Sigmoid colon (tissue), 7 donors: ENCODE measurements around the gene DUSP14. TPM values are rescaled to one million over a fixed set of nuclear protein-coding genes. Genes with fewer than 3 reads are reported as not detected.

Source experiments
- DNase-seq: peaks from one replicate; pipeline ENCODE4 v3.0.0-alpha.2; 2019
- H3K27ac ChIP-seq, 4 donors: fragments of 200-600 bp; sonication (generic); one replicate each; pipeline ENCODE4 v1.5.1; 2016 to 2019; ENCODE audit warnings: mild to moderate bottlenecking in 1 of 4
- H3K27me3 ChIP-seq, 3 donors: fragments of 200-600 bp; sonication (generic); one replicate each; pipeline ENCODE4 v1.5.1; 2019; ENCODE audit warnings: mild to moderate bottlenecking in 1 of 3
- H3K36me3 ChIP-seq, 4 donors: fragments of 200-600 bp; sonication (generic); one replicate each; pipeline ENCODE4 v1.5.1; 2016 to 2019
- H3K4me1 ChIP-seq, 4 donors: fragments of 200-600 bp; sonication (generic); one replicate each; pipeline ENCODE4 v1.5.1; 2017 to 2019
- H3K4me3 ChIP-seq, 4 donors: fragments of 200-600 bp; sonication (generic); one replicate each; pipeline ENCODE4 v1.5.1; 2017 to 2019; ENCODE audit warnings: mild to moderate bottlenecking in 2 of 4, moderate library complexity in 1 of 4
- H3K9me3 ChIP-seq, 4 donors: fragments of 200-600 bp in 3 of 4; sonication (generic) in 3 of 4; one replicate each; pipeline versions ENCODE4 v1.5.1 to v1.6.1; 2013 to 2019
- EP300 ChIP-seq, 4 donors: sonication (generic); formaldehyde crosslinking; IDR thresholded peaks; one replicate each; pipeline ENCODE4 v1.6.1; 2017; ENCODE audit warnings: antibody characterized with exemption in 4 of 4
- POLR2A ChIP-seq, 2 donors: fragments of 450-650 bp; IDR thresholded peaks; one replicate each; pipeline ENCODE4 v1.6.1; 2016; ENCODE audit warnings: antibody characterized with exemption in 2 of 2, mild to moderate bottlenecking in 2 of 2, moderate library complexity in 2 of 2
- POLR2AphosphoS5 ChIP-seq, 4 donors: sonication (generic); formaldehyde crosslinking; IDR thresholded peaks; one replicate each; pipeline ENCODE4 v1.6.1; 2017; ENCODE audit warnings: antibody characterized with exemption in 4 of 4
- WGBS, 2 donors: extraction: QIAGEN DNeasy Blood & Tissue Kit; methylation state at CpG; one replicate each; pipeline ENCODE4 v1.1.7; 2013; 5-methylcytosine and 5-hydroxymethylcytosine counted together
- intact Hi-C: fragments of 100-400 bp; cut with DNase I; formaldehyde crosslinking; loops from one replicate; pipeline ENCODE4 v1.15.1; 2023
- polyA plus RNA-seq, 3 donors: library from polyadenylated mRNA; stranded (reverse); fragments of 200-250 nt; gene quantifications; one replicate each; pipeline ENCODE4 v1.2.3, GENCODE V29; 2013
- total RNA-seq, 4 donors: library from RNA; depleted of rRNA; stranded (reverse); fragments of >200 nt; gene quantifications; one replicate each; pipeline ENCODE4 v1.1.0, GENCODE V29; 2016
- TF ChIP-seq, protein P1 (sequence below), 4 experiments: fragments of 450-650 bp in 3 of 4; fragments of 200-600 bp in 1 of 4; IDR thresholded peaks; one replicate each; pipeline ENCODE4 v1.5.1; 2016 to 2019; ENCODE audit warnings: antibody characterized with exemption in 4 of 4, mild to moderate bottlenecking in 3 of 4, moderate library complexity in 2 of 4
- donor health status: healthy with polysubstance abuse.
- donor health status: Bipolar disorder and iron deficiency.
- donor health status: healthy.

Gene DUSP14
- total and polyA plus RNA-seq, 7 donors, result 1.2 to 25.2 (median 18.5) TPM

DNA sequence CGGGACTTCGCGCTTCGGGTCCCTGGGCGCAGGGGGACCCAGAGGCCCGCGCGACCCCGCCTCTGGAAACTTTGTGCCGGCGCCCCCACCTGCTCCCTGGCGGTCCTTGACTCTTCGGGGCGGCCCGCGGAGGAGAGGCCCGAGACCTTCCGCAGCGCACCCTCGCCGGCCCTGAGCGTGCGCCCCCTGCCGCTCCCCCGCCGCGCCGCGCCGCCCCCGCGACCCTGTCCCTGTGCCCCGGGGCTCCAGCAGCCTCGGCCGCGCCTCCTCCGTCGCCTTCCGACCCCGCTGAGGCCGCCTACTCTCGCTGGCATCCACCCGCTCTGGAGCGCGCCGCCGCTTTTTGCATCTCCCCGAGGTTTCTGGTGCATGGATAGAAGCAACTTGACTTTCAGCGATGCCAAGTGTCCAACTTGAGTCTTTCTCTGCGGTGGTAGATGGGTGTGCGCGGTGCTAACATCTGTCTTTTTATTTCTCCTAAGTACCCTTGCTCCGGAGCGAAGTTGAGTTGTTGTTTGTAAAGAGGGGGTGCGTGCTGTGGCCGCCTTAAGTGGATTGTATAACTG is 414 bp downstream of the DUSP14 start:
- Histone ChIP-seq H3K27ac (peak overlapping the region; percentile 90 to 97 (median 93)), H3K27me3 (no peaks in the 10 kb centered on the region), H3K4me1 (peaks cover 0 to 67% (median 50%) of the 10 kb centered on the region in 4 donors), H3K4me3 (peak overlapping the region; percentile 69 to 92 (median 84)), H3K36me3 (no peaks in the 10 kb centered on the region), H3K9me3 (no peaks in the 10 kb centered on the region)
- WGBS, 2 donors, result 1% methylated on average over 56 of the region's 56 CpGs
- peak; percentile 81 for DNase-seq
- TF ChIP-seq POLR2A (IDR thresholded peaks at IDR 0.05) (no peak), POLR2AphosphoS5 (IDR thresholded peaks at IDR 0.05) (no peak), EP300 (IDR thresholded peaks at IDR 0.05) (no peak)
- TF ChIP-seq, protein P1, sequence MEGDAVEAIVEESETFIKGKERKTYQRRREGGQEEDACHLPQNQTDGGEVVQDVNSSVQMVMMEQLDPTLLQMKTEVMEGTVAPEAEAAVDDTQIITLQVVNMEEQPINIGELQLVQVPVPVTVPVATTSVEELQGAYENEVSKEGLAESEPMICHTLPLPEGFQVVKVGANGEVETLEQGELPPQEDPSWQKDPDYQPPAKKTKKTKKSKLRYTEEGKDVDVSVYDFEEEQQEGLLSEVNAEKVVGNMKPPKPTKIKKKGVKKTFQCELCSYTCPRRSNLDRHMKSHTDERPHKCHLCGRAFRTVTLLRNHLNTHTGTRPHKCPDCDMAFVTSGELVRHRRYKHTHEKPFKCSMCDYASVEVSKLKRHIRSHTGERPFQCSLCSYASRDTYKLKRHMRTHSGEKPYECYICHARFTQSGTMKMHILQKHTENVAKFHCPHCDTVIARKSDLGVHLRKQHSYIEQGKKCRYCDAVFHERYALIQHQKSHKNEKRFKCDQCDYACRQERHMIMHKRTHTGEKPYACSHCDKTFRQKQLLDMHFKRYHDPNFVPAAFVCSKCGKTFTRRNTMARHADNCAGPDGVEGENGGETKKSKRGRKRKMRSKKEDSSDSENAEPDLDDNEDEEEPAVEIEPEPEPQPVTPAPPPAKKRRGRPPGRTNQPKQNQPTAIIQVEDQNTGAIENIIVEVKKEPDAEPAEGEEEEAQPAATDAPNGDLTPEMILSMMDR (IDR thresholded peaks at IDR 0.05), result no peak
- intact Hi-C loops, result loop anchor here (2.0 kb wide), 1 partner anchor 119 kb away; the partner anchor contains the start of gene SYNRG

DNA sequence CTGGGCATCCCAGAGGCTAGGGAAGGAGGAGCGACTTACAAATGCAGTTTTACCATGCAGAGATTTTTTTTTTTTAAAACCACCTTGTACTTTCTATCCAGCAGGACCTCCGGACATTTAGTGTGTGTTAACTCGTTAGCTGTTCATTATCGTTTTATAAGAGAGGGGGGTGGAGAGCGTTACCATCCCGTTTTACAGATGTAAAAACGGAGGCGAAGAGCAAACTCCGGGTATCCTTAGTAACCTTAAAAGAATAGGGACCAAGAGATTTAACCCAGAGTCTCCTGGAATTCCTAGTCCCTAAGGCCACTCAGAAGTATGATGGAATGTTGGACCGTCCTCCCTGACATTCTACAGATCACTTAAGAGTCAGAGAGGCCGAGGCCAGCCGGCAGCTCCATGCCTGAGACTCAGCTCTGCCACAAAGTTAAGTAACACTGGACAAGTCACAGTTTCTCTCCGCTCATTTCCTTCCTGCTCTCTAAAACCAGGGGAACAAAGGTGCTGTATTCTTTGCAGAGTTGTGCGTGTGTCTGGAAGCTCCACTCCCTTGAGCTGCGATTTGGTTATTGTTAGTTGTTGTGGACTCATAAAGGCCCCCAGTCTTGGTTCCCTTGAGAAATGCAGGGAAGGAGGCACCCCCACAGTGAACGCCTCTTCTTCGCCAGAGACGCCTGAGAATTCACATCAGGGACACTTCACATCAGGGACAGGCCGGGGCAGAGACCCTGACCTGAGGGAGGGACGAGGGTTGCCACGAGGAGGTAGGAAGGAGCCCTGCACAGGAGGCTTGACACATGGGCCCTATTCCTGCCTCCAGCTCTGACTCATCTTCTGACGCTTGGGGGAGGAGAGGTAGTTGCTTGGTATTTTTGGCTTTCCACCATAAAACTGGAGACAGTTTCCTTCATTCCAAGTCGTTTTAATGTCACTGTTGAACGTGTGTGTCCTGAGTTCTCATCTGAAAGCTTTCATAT is 1.2 kb downstream of the DUSP14 start:
- Histone ChIP-seq H3K4me3 (peak overlapping the region; percentile 69 to 92 (median 84)), H3K4me1 (peaks cover 0 to 68% (median 51%) of the 10 kb centered on the region in 4 donors), H3K36me3 (no peaks in the 10 kb centered on the region), H3K27ac (peak overlapping the region; percentile 90 to 97 (median 93)), H3K27me3 (no peaks in the 10 kb centered on the region), H3K9me3 (no peaks in the 10 kb centered on the region)
- peak; percentile 85 for DNase-seq
- intact Hi-C loops, result loop anchor here (2.0 kb wide), 1 partner anchor 118 kb away; the partner anchor contains the start of gene SYNRG
- TF ChIP-seq, protein P1 (IDR thresholded peaks at IDR 0.05), result no peak
- TF ChIP-seq POLR2AphosphoS5 (IDR thresholded peaks at IDR 0.05) (peak; percentile 12 to 81 (median 22)), EP300 (IDR thresholded peaks at IDR 0.05) (peak in 1 of 4 donors; percentile 2), POLR2A (IDR thresholded peaks at IDR 0.05) (no peak)
- 54 to 62% methylated on average over 24 of the region's 24 CpGs for WGBS, 2 donors

DNA sequence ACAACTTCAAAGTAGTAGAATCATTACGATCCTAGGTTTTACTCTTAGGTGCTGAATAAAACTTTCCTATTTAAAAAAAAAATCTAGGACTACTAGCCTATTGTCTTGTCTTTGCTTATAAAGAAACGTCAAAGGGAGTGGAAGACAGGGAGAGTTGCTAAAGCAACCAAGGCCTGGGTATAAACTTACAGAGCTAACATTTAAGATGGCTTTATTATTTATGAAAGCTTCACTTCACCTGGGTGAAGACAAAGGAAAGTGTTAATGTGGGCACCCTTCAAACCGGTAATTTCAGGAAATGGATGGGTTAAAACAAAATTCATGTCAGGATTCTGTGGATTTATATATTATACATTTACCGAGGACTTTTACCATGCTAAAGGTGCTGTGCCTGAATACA is 2.5 kb downstream of the DUSP14 start:
- Histone ChIP-seq H3K4me1 (peaks cover 0 to 68% (median 51%) of the 10 kb centered on the region in 4 donors), H3K27ac (peak overlapping the region; percentile 90 to 97 (median 93)), H3K27me3 (no peaks in the 10 kb centered on the region), H3K4me3 (peak overlapping the region in 2 of 4 donors; percentile 0 to 92), H3K9me3 (no peaks in the 10 kb centered on the region), H3K36me3 (no peaks in the 10 kb centered on the region)
- intact Hi-C loops, result no loop called here
- DNase-seq, result no peak
- WGBS, 2 donors, result 61 to 70% methylated on average over 4 of the region's 4 CpGs
- TF ChIP-seq POLR2AphosphoS5 (IDR thresholded peaks at IDR 0.05), result no peak

DNA sequence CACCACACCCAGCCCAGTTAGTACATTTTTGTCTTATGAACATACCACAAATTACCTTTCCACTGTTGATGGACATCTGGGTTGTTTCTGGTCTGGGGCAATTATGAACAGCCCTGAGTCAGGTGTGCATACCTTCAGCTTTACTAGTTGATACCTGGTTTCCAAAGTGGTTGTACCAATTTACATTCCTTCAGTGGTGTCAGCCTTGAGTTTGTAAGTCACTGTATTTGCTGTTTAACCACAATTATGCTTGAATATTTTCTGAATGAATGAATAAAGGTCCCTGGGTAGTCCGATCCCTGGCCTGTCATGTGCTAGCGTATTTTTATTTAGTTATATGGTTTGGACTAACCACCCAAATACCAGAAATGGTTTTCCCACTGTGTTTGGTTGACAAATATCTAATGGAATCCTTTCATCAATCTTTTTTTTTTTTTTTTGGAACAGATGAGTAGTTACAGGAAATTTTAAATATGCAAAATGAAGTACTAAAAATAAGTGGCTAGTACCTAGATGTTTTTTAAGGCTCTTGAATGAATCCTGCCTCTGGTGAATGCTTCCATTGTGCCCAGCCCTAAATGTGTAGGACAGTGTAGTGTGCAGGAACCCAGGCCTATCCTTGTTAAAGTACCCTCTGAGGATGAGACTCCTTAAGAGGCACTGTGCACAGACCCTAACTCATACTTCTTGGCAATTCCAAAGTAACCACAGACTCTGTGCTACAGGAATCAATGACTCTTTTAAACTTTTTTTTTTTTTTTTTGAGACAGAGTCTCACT is 3.7 kb downstream of the DUSP14 start:
- no peak overlapping the region for H3K4me3 ChIP-seq
- H3K9me3 ChIP-seq, result no peaks in the 10 kb centered on the region
- intact Hi-C loops, result no loop called here
- WGBS, 2 donors, result 93 to 96% methylated on average over 2 of the region's 2 CpGs
- H3K27ac ChIP-seq, result peak overlapping the region in 3 of 4 donors; percentile 91 to 97 (median 95)
- TF ChIP-seq POLR2AphosphoS5 (IDR thresholded peaks at IDR 0.05) (no peak), EP300 (IDR thresholded peaks at IDR 0.05) (no peak), POLR2A (IDR thresholded peaks at IDR 0.05) (no peak)
- TF ChIP-seq, protein P1 (IDR thresholded peaks at IDR 0.05), result no peak
- no peaks in the 10 kb centered on the region for H3K27me3 ChIP-seq
- peaks cover 0 to 60% (median 46%) of the 10 kb centered on the region in 4 donors for H3K4me1 ChIP-seq
- no peak for DNase-seq
- no peaks in the 10 kb centered on the region for H3K36me3 ChIP-seq
